ENCODE data around the gene RSPH10B2. TPM values are rescaled to one million over a fixed set of nuclear protein-coding genes. Genes with fewer than 3 reads are reported as not detected.
"Not testable (repeated sequence)": the region's sequence is repeated elsewhere in the genome, so short reads cannot be mapped to it uniquely, and the experiment has no call there.

RSPH10B2 gene
- total RNA-seq, 1 experiment from 2014 or later = not detected

GRCh38 chr7:6815470-6815869 lies 61.6 kb downstream of the RSPH10B2 start:
- POLR2A ChIA-PET; H3K4me1 Mint-ChIP-seq (ENCODE audit: insufficient read depth, unreplicated experiment); intact Hi-C loops (cut with micrococcal nuclease); BruUV-seq (replicated peaks); H3K4me3 Mint-ChIP-seq (ENCODE audit: unreplicated experiment); DNase-seq (ENCODE audit: unreplicated experiment); H3K27me3 Mint-ChIP-seq (ENCODE audit: insufficient read depth, unreplicated experiment); H3K9me3 Mint-ChIP-seq (ENCODE audit: unreplicated experiment); CTCF ChIA-PET; H3K27ac Mint-ChIP-seq (ENCODE audit: low read depth, unreplicated experiment): not testable (repeated sequence)
- H3K36me3 Mint-ChIP-seq (ENCODE audit: insufficient read depth, unreplicated experiment) = peaks cover 55% of the 10 kb centered on the region

- H3K36me3 Mint-ChIP-seq (ENCODE audit: insufficient read depth, unreplicated experiment) = peaks cover 43% of the 10 kb centered on the region
- H3K27ac Mint-ChIP-seq (ENCODE audit: low read depth, unreplicated experiment) = not testable (repeated sequence)
Observed at GRCh38 chr7:6821622-6822021, 67.7 kb downstream of the RSPH10B2 start.

GRCh38 chr7:6825236-6826125 lies 71.6 kb downstream of the RSPH10B2 start:
- H3K4me1 Mint-ChIP-seq (ENCODE audit: insufficient read depth, unreplicated experiment); POLR2A ChIA-PET; BruUV-seq (replicated peaks); H3K27me3 Mint-ChIP-seq (ENCODE audit: insufficient read depth, unreplicated experiment); intact Hi-C loops (cut with micrococcal nuclease); H3K9me3 Mint-ChIP-seq (ENCODE audit: unreplicated experiment); DNase-seq (ENCODE audit: unreplicated experiment): not testable (repeated sequence)
- Mint-ChIP-seq H3K36me3 (ENCODE audit: insufficient read depth, unreplicated experiment) (peaks cover 13% of the 10 kb centered on the region), H3K4me3 (ENCODE audit: unreplicated experiment) (peak overlapping the region; percentile 81), H3K27ac (ENCODE audit: low read depth, unreplicated experiment) (peak overlapping the region; percentile 81)
- CTCF ChIA-PET = interaction anchor here (0.7 kb wide), 1 partner anchor 64 kb away, joined by 3 read pairs; no protein-coding TSS in a partner anchor

More at GRCh38 chr7:6821622-6822021, 67.7 kb downstream of the RSPH10B2 start:
- H3K27me3 Mint-ChIP-seq (ENCODE audit: insufficient read depth, unreplicated experiment); POLR2A ChIA-PET; H3K9me3 Mint-ChIP-seq (ENCODE audit: unreplicated experiment); BruUV-seq (replicated peaks); H3K4me3 Mint-ChIP-seq (ENCODE audit: unreplicated experiment); DNase-seq (ENCODE audit: unreplicated experiment); intact Hi-C loops (cut with micrococcal nuclease); H3K4me1 Mint-ChIP-seq (ENCODE audit: insufficient read depth, unreplicated experiment): not testable (repeated sequence)
- CTCF ChIA-PET = interaction anchor here (0.6 kb wide), 1 partner anchor 1327 kb away, joined by 3 read pairs; no protein-coding TSS in a partner anchor

- H3K27ac Mint-ChIP-seq (ENCODE audit: low read depth, unreplicated experiment) = peak within 1 kb of the TSS; percentile 81
- BruUV-seq (replicated peaks); intact Hi-C loops (cut with micrococcal nuclease); H3K36me3 Mint-ChIP-seq (ENCODE audit: insufficient read depth, unreplicated experiment); CTCF ChIA-PET; H3K27me3 Mint-ChIP-seq (ENCODE audit: insufficient read depth, unreplicated experiment); POLR2A ChIA-PET; H3K9me3 Mint-ChIP-seq (ENCODE audit: unreplicated experiment); H3K4me1 Mint-ChIP-seq (ENCODE audit: insufficient read depth, unreplicated experiment): not testable (repeated sequence)
- H3K4me3 Mint-ChIP-seq (ENCODE audit: unreplicated experiment) = peak within 1 kb of the TSS; percentile 81
- peak; percentile 43 for DNase-seq (ENCODE audit: unreplicated experiment)
Observed at GRCh38 chr7:6826151-6826550, 72.2 kb downstream of the RSPH10B2 start, which contains the start of gene CCZ1B. TSS of gene CCZ1B (minus strand) at chr7:6826275. CDS start at chr7:6826197, 78 bp downstream.

- H3K4me3 Mint-ChIP-seq (ENCODE audit: unreplicated experiment); H3K27ac Mint-ChIP-seq (ENCODE audit: low read depth, unreplicated experiment); H3K36me3 Mint-ChIP-seq (ENCODE audit: insufficient read depth, unreplicated experiment); POLR2A ChIA-PET; CTCF ChIA-PET; intact Hi-C loops (cut with micrococcal nuclease); H3K27me3 Mint-ChIP-seq (ENCODE audit: insufficient read depth, unreplicated experiment); H3K9me3 Mint-ChIP-seq (ENCODE audit: unreplicated experiment); H3K4me1 Mint-ChIP-seq (ENCODE audit: insufficient read depth, unreplicated experiment); BruUV-seq (replicated peaks); DNase-seq (ENCODE audit: unreplicated experiment): not testable (repeated sequence)
Observed at GRCh38 chr7:6827180-6827579, 73.3 kb downstream of the RSPH10B2 start.

GRCh38 chr7:6829616-6830015 lies 75.7 kb downstream of the RSPH10B2 start:
- intact Hi-C loops (cut with micrococcal nuclease); POLR2A ChIA-PET; H3K27me3 Mint-ChIP-seq (ENCODE audit: insufficient read depth, unreplicated experiment); BruUV-seq (replicated peaks); H3K9me3 Mint-ChIP-seq (ENCODE audit: unreplicated experiment); H3K27ac Mint-ChIP-seq (ENCODE audit: low read depth, unreplicated experiment); CTCF ChIA-PET; H3K36me3 Mint-ChIP-seq (ENCODE audit: insufficient read depth, unreplicated experiment); DNase-seq (ENCODE audit: unreplicated experiment); H3K4me3 Mint-ChIP-seq (ENCODE audit: unreplicated experiment); H3K4me1 Mint-ChIP-seq (ENCODE audit: insufficient read depth, unreplicated experiment): not testable (repeated sequence)

- H3K27ac Mint-ChIP-seq (ENCODE audit: low read depth, unreplicated experiment); H3K9me3 Mint-ChIP-seq (ENCODE audit: unreplicated experiment); H3K4me3 Mint-ChIP-seq (ENCODE audit: unreplicated experiment); intact Hi-C loops (cut with micrococcal nuclease); H3K36me3 Mint-ChIP-seq (ENCODE audit: insufficient read depth, unreplicated experiment); DNase-seq (ENCODE audit: unreplicated experiment); H3K27me3 Mint-ChIP-seq (ENCODE audit: insufficient read depth, unreplicated experiment); BruUV-seq (replicated peaks); CTCF ChIA-PET; POLR2A ChIA-PET; H3K4me1 Mint-ChIP-seq (ENCODE audit: insufficient read depth, unreplicated experiment): not testable (repeated sequence)
Observed at GRCh38 chr7:6830026-6830425, 76.1 kb downstream of the RSPH10B2 start.

Measured in MCF 10A (cell line).